Pancreas (tissue), 10 donors: ENCODE measurements around the gene BAZ1A. TPM values are rescaled to one million over a fixed set of nuclear protein-coding genes. Genes with fewer than 3 reads are reported as not detected.

Experiments
- ATAC-seq, 4 donors: fragments of 200-7000 bp; cut with Tn5 transposase; one replicate each; pipeline versions ENCODE4 v1.8.0 to v1.9.1; 2020; ENCODE audit warnings: mild to moderate bottlenecking in 4 of 4, moderate library complexity in 4 of 4
- DNase-seq, 6 donors: peaks; one replicate each; pipeline ENCODE4 v3.0.0-alpha.2; 2020
- FAIRE-seq: peaks from 2 replicates; lab custom pipeline; 2012; peaks lifted over from hg19 to GRCh38; lab: Jason Lieb, UNC
- H3K27ac ChIP-seq, 4 donors: fragments of 200-600 bp; sonication (generic); 1 replicate in 3 of 4; 2 replicates in 1 of 4; pipeline versions ENCODE4 v1.5.0 to v1.8.0; 2020
- H3K27me3 ChIP-seq, 4 donors: fragments of 200-600 bp; one replicate each; pipeline ENCODE4 v1.8.0; 2021
- H3K36me3 ChIP-seq, 3 donors: fragments of 200-600 bp; sonication (generic) in 1 of 3; one replicate each; pipeline versions ENCODE4 v1.5.0 to v1.8.0; 2020 to 2021
- H3K4me1 ChIP-seq, 3 donors: fragments of 200-600 bp; one replicate each; pipeline ENCODE4 v1.8.0; 2021
- H3K4me3 ChIP-seq, 4 donors: fragments of 200-600 bp; sonication (generic) in 2 of 4; one replicate each; pipeline versions ENCODE4 v1.5.0 to v1.8.0; 2020 to 2021
- H3K9me3 ChIP-seq, 4 donors: fragments of 200-600 bp; one replicate each; pipeline ENCODE4 v1.8.0; 2021
- WGBS, 2 donors: extraction: QIAGEN DNeasy Blood & Tissue Kit; methylation state at CpG; one replicate each; pipeline ENCODE4 v1.1.7; 2013; 5-methylcytosine and 5-hydroxymethylcytosine counted together
- intact Hi-C, 3 donors: fragments of 100-400 bp; cut with DNase I; formaldehyde crosslinking; loops; one replicate each; pipeline versions ENCODE4 v1.11.1 to v1.14.2; 2022
- polyA plus RNA-seq, 2 donors: library from polyadenylated mRNA; stranded (reverse); fragments of 200-250 nt; gene quantifications; one replicate each; pipeline ENCODE4 v1.2.3, GENCODE V29; 2013
- total RNA-seq, 6 donors: library from RNA; stranded (reverse); fragmentation: NEBNext Ultra II Directional in 4 of 6; extraction: Animal tissue kit (Norgen Biotek cat#: 25700) in 4 of 6; gene quantifications; one replicate each; pipeline versions ENCODE4 v1.2.1 to v1.2.4, GENCODE V29; 2021 to 2023
- TF ChIP-seq, protein P1 (sequence below), 4 donors: fragments of 200-600 bp; sonication (generic) in 3 of 4; IDR thresholded peaks; one replicate each; pipeline versions ENCODE4 v1.5.0 to v1.8.0; 2021; ENCODE audit warnings: antibody characterized with exemption in 4 of 4
- donor health status: healthy with polysubstance abuse.
- donor health status: DM: no; HTN: no; CAD: no; lungs with moderate emphysema.
- donor health status: DM: no; HTN: no; CAD: no.
- donor health status: control.
- donor health status: control.
- donor health status: Bipolar disorder and iron deficiency.
- donor health status: DM: yes; HTN: yes; CAD: no.
- donor health status: DM: no; HTN: no; CAD: no.
- donor health status: DM: no; HTN: no; CAD: no.
- donor health status: DM: yes; HTN: yes; CAD: no.

The BAZ1A gene
- total and polyA plus RNA-seq, 8 donors = 5.6 to 12.1 (median 7.2) TPM

DNA sequence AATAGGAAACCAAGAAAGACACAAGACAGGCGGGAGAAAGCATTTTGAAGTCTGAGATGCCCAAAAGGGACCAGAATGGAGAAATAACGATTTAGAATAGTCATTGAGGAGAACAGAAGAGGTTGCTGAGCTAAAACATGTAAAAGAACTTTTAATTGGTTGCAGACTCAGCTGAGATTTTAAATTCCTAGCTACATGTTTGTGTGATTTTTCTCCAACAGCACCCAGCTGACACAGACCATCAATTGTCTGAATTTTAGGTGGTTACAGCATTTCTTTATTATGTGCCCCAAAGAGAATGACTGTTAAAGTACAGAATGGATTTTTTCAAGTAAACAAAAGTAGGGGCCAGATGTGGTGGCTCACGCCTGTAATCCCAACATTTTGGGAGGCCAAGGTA, 50.3 kb downstream of the BAZ1A start:
- no peak overlapping the region for H3K27ac ChIP-seq
- DNase-seq (no peak), ATAC-seq (no peak), FAIRE-seq (no peak)
- TF ChIP-seq, protein P1, sequence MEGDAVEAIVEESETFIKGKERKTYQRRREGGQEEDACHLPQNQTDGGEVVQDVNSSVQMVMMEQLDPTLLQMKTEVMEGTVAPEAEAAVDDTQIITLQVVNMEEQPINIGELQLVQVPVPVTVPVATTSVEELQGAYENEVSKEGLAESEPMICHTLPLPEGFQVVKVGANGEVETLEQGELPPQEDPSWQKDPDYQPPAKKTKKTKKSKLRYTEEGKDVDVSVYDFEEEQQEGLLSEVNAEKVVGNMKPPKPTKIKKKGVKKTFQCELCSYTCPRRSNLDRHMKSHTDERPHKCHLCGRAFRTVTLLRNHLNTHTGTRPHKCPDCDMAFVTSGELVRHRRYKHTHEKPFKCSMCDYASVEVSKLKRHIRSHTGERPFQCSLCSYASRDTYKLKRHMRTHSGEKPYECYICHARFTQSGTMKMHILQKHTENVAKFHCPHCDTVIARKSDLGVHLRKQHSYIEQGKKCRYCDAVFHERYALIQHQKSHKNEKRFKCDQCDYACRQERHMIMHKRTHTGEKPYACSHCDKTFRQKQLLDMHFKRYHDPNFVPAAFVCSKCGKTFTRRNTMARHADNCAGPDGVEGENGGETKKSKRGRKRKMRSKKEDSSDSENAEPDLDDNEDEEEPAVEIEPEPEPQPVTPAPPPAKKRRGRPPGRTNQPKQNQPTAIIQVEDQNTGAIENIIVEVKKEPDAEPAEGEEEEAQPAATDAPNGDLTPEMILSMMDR (IDR thresholded peaks at IDR 0.05) = no peak
- H3K36me3 ChIP-seq = no peaks in the 10 kb centered on the region
- H3K9me3 ChIP-seq = no peaks in the 10 kb centered on the region
- WGBS, 2 donors = 94 to 96% methylated on average over 3 of the region's 3 CpGs
- no peak overlapping the region for H3K4me3 ChIP-seq
- no peaks in the 10 kb centered on the region for H3K27me3 ChIP-seq
- no peaks in the 10 kb centered on the region for H3K4me1 ChIP-seq
- intact Hi-C loops = no loop called here

DNA sequence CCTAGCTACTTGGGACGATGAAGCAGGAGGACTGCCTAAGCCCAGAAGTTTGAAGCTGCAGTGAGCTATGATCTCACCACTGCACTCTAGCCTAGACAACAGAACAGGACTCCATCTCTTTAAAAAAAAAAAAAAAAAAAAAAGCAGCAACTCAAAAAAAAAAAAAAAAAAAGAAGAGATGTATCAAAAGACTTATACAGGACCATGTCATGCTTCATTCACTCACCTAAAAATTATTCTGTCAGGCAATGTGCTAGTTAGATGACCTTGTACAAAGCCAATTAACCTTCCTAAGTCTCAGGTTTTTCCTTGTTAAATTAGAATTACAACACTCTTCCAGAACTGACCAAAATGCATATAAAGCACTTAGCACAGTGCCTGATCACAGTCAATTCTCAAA, 50.9 kb downstream of the BAZ1A start:
- WGBS, 2 donors = 86 to 91% methylated on average over 1 of the region's 1 CpG
- Histone ChIP-seq H3K4me3 (no peak overlapping the region), H3K36me3 (no peaks in the 10 kb centered on the region), H3K27me3 (no peaks in the 10 kb centered on the region), H3K9me3 (no peaks in the 10 kb centered on the region), H3K27ac (no peak overlapping the region), H3K4me1 (no peaks in the 10 kb centered on the region)
- no peak for DNase-seq
- FAIRE-seq = no peak
- TF ChIP-seq, protein P1 (IDR thresholded peaks at IDR 0.05) = no peak
- intact Hi-C loops = no loop called here
- no peak for ATAC-seq

DNA sequence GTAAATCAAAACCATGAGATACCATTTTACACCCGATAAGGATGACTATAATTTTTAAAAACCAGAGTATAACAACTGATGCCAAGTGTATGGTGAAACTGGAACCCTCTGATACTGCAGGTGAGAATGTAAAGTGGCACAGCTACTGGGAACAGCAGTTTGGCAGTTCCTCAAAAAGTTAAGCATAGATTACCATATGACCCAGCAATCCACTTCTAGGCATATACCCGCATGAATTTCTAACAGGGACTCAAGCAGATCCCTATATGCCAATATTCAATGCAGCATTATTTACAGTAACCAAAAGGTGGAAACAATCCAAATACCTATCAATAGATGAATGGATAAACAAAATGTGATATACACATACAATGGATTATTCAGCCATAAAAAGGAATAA, 57.4 kb downstream of the BAZ1A start:
- ATAC-seq (no peak), FAIRE-seq (no peak), DNase-seq (no peak)
- WGBS, 2 donors = 92 to 93% methylated on average over 2 of the region's 2 CpGs
- TF ChIP-seq, protein P1 (IDR thresholded peaks at IDR 0.05) = no peak
- Histone ChIP-seq H3K27ac (no peak overlapping the region), H3K4me3 (no peak overlapping the region), H3K9me3 (no peaks in the 10 kb centered on the region), H3K36me3 (no peaks in the 10 kb centered on the region), H3K4me1 (no peaks in the 10 kb centered on the region), H3K27me3 (no peaks in the 10 kb centered on the region)
- intact Hi-C loops = no loop called here

DNA sequence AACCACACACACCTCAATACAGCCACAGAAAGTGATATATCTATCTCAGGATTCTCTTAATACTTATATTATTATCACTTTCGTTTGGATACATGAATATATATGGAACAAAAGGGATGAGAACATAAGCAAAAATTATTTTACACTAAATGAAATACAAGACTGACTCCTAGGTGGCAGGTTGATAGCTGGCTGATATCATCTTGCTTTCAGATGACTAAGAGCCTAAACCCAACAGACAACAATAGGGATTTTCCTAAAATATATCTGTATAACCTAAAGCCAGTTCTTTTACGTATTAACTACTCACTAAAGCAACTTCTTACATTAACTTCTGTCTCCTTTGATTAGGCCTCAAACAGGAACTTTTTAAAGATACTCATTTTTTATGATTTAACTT, 65.1 kb downstream of the BAZ1A start:
- intact Hi-C loops = no loop called here
- no peaks in the 10 kb centered on the region for H3K4me1 ChIP-seq
- FAIRE-seq (no peak), DNase-seq (no peak), ATAC-seq (no peak)
- no peaks in the 10 kb centered on the region for H3K27me3 ChIP-seq
- no peak overlapping the region for H3K4me3 ChIP-seq
- TF ChIP-seq, protein P1 (IDR thresholded peaks at IDR 0.05) = no peak
- H3K9me3 ChIP-seq = no peaks in the 10 kb centered on the region
- 31 to 57% methylated on average over 2 of the region's 2 CpGs for WGBS, 2 donors
- H3K27ac ChIP-seq = no peak overlapping the region
- H3K36me3 ChIP-seq = peaks cover 0 to 7% (median 0%) of the 10 kb centered on the region in 3 donors

DNA sequence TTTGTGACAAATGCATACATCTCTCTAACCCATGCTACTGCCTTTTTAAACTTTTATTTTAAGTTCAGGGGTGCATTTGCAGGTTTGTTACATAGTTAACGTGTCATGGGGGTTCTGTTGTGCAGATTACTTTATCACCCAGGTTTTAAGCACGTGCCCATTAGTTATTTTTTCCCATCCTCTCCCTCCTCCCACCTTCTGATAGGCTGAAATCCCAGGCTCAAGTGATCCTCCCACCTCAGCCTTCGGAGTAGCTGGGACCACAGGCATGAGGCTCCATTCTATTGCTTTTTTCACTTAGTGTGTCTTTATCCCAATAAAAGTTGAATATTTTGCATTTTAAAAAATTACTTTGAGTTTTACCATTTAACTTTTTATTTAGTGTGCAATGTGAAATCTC, 68.9 kb downstream of the BAZ1A start:
- peak in 3 of 4 donors; percentile 55 to 79 (median 65) for ATAC-seq
- no peaks in the 10 kb centered on the region for H3K27me3 ChIP-seq
- FAIRE-seq = no peak
- TF ChIP-seq, protein P1 (IDR thresholded peaks at IDR 0.05) = no peak
- DNase-seq = peak in 1 of 6 donors; percentile 9
- no peak overlapping the region for H3K4me3 ChIP-seq
- no peak overlapping the region for H3K27ac ChIP-seq
- intact Hi-C loops = no loop called here
- H3K36me3 ChIP-seq = peaks cover 0 to 18% (median 0%) of the 10 kb centered on the region in 3 donors
- 34 to 38% methylated on average over 3 of the region's 3 CpGs for WGBS, 2 donors
- H3K4me1 ChIP-seq = no peaks in the 10 kb centered on the region
- H3K9me3 ChIP-seq = no peaks in the 10 kb centered on the region
